Calu3 (cell line): ENCODE data around the gene CXCR4. TPM values are rescaled to one million over a fixed set of nuclear protein-coding genes. Genes with fewer than 3 reads are reported as not detected.

Experiments used
- BruUV-seq: library from RNA; stranded (reverse); fragments of 400-500 nt; replicated peaks from 2 replicates; lab custom pipeline; 2021; lab: Mats Ljungman, UMichigan
- CTCF ChIA-PET: fragments of 300-600 bp; sonication (Branson Sonifier 250); formaldehyde crosslinking; loops from one replicate; lab custom pipeline; 2022; ENCODE audit warnings: antibody characterized with exemption; lab: Charles Lee
- DNase-seq: peaks from one replicate; pipeline ENCODE4 v3.0.0; 2022
- H3K27ac Mint-ChIP-seq: one replicate; pipeline ENCODE4 v1.8.0; 2022; ENCODE audit warnings: mixed read lengths; ENCODE audit not compliant: unreplicated experiment
- H3K27me3 Mint-ChIP-seq: one replicate; pipeline ENCODE4 v1.8.0; 2022; ENCODE audit warnings: mixed read lengths; ENCODE audit not compliant: unreplicated experiment
- H3K36me3 Mint-ChIP-seq: one replicate; pipeline ENCODE4 v1.8.0; 2022; ENCODE audit warnings: mild to moderate bottlenecking, moderate library complexity, mixed read lengths; ENCODE audit not compliant: insufficient read depth, unreplicated experiment
- H3K4me1 Mint-ChIP-seq: one replicate; pipeline ENCODE4 v1.8.0; 2022; ENCODE audit warnings: mild to moderate bottlenecking, low read depth, mixed read lengths; ENCODE audit not compliant: unreplicated experiment
- H3K4me3 Mint-ChIP-seq: one replicate; pipeline ENCODE4 v1.8.0; 2022; ENCODE audit warnings: mild to moderate bottlenecking, low read depth, moderate library complexity, mixed read lengths; ENCODE audit not compliant: unreplicated experiment
- H3K9me3 Mint-ChIP-seq: one replicate; pipeline ENCODE4 v1.8.0; 2022; ENCODE audit warnings: low read depth, mixed read lengths; ENCODE audit not compliant: unreplicated experiment
- intact Hi-C: fragments of 100-400 bp; cut with micrococcal nuclease; formaldehyde crosslinking; loops from one replicate; pipeline ENCODE4 v1.10.0; 2022; ENCODE audit not compliant: unreplicated experiment
- total RNA-seq: library from RNA; stranded (reverse); gene quantifications from 2 replicates; pipeline ENCODE4 v1.2.3, GENCODE V29; 2022
- TF ChIP-seq, protein P1 (sequence below): fragments of 200-600 bp; IDR thresholded peaks from one replicate; pipeline ENCODE4 v1.8.0; 2022; ENCODE audit warnings: antibody characterized with exemption; ENCODE audit not compliant: unreplicated experiment

Gene CXCR4
- total RNA-seq, 1 experiment from 2014 or later, result 16.7 TPM

DNA sequence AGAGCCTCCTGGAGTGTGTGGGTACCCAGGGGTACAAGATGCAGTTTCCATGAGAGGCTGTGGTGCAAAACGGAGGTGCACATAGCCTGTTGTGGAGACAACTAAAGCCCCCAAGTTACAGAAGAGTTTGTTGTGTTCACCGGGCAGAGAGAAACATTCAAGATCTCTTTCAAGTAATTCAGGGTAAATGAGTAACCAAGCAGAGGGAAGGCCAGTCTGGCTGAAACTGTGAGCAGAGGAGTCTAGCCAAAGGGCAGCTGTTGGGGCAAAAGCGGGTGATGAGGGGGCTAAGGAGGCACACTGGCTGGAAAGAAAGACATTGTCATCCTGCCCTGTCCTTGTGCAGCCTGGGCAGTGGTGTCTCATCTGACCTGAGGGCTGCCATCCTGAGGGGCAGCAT lies 52.0 kb downstream of the CXCR4 start:
- Mint-ChIP-seq H3K4me1 (peaks cover 17% of the 10 kb centered on the region), H3K36me3 (no peaks in the 10 kb centered on the region), H3K4me3 (peak overlapping the region; percentile 41), H3K27ac (peak overlapping the region; percentile 22), H3K9me3 (peaks cover 16% of the 10 kb centered on the region), H3K27me3 (no peaks in the 10 kb centered on the region)
- no TSS peak for BruUV-seq
- CTCF ChIA-PET, result interaction anchor here (0.5 kb wide), 1 partner anchor 179 kb away, joined by 3 read pairs; no protein-coding TSS in a partner anchor
- intact Hi-C loops, result no loop called here
- TF ChIP-seq, protein P1, sequence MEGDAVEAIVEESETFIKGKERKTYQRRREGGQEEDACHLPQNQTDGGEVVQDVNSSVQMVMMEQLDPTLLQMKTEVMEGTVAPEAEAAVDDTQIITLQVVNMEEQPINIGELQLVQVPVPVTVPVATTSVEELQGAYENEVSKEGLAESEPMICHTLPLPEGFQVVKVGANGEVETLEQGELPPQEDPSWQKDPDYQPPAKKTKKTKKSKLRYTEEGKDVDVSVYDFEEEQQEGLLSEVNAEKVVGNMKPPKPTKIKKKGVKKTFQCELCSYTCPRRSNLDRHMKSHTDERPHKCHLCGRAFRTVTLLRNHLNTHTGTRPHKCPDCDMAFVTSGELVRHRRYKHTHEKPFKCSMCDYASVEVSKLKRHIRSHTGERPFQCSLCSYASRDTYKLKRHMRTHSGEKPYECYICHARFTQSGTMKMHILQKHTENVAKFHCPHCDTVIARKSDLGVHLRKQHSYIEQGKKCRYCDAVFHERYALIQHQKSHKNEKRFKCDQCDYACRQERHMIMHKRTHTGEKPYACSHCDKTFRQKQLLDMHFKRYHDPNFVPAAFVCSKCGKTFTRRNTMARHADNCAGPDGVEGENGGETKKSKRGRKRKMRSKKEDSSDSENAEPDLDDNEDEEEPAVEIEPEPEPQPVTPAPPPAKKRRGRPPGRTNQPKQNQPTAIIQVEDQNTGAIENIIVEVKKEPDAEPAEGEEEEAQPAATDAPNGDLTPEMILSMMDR, result no peak
- peak; percentile 10 for DNase-seq

DNA sequence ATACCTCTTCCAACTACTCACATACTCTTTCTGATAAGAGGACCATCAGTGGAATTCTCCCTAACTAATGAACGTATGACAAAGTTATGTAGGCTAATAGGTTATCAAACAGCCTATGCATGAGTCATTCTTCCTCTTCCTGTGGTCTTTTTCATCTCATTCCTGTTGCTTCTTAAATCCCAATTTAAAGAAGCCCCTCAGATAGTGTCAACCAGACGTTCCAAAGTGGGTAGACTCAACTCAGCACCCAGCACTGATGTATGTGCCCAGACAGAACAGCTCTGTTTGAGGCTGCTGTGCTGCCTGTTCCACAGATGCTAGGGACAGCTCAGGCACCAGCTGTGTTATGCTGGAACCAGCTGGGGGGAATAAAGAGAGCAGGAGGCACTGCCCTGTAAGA lies 52.6 kb downstream of the CXCR4 start:
- no peaks in the 10 kb centered on the region for H3K27me3 Mint-ChIP-seq
- CTCF ChIA-PET, result interaction anchor here (0.5 kb wide), 1 partner anchor 179 kb away, joined by 3 read pairs; no protein-coding TSS in a partner anchor
- no TSS peak for BruUV-seq
- peak overlapping the region; percentile 41 for H3K4me3 Mint-ChIP-seq
- no peaks in the 10 kb centered on the region for H3K36me3 Mint-ChIP-seq
- H3K27ac Mint-ChIP-seq, result peak overlapping the region; percentile 22
- TF ChIP-seq, protein P1, result no peak
- peaks cover 17% of the 10 kb centered on the region for H3K4me1 Mint-ChIP-seq
- intact Hi-C loops, result no loop called here
- H3K9me3 Mint-ChIP-seq, result peaks cover 16% of the 10 kb centered on the region
- DNase-seq, result peak; percentile 4

Other genes with a start within 250 kb of the CXCR4 start
- gene MCM6, start 241.7 kb downstream of the CXCR4 start, total RNA-seq, result 40.0 and 44.1 TPM in 2 replicates
- gene DARS1, start 132.5 kb downstream of the CXCR4 start, total RNA-seq, result 57.5 and 63.3 TPM in 2 replicates